Spleen (tissue), 11 donors: ENCODE data around the gene DCTN2. TPM values are rescaled to one million over a fixed set of nuclear protein-coding genes. Genes with fewer than 3 reads are reported as not detected.
"Not testable (repeated sequence)": the region's sequence is repeated elsewhere in the genome, so short reads cannot be mapped to it uniquely, and the experiment has no call there.

Experiments used
- DNase-seq: peaks from one replicate; pipeline ENCODE4 v3.0.0-alpha.2; 2020
- H3K27ac ChIP-seq, 8 donors: fragments of 200-600 bp; sonication (generic) in 7 of 8; 1 replicate in 4 of 8; 2 replicates in 4 of 8; pipeline versions ENCODE4 v1.5.0 to v1.8.0; 2016 to 2021; ENCODE audit warnings: inconsistent platforms in 4 of 8, mild to moderate bottlenecking in 4 of 8, moderate library complexity in 1 of 8
- H3K27me3 ChIP-seq, 7 donors: fragments of 200-600 bp; sonication (generic) in 6 of 7; replicated peaks in 1 of 7; 1 replicate in 4 of 7; 2 replicates in 3 of 7; pipeline versions ENCODE4 v1.5.0 to v1.8.0; 2016 to 2021; ENCODE audit warnings: inconsistent platforms in 3 of 7, mild to moderate bottlenecking in 1 of 7
- H3K36me3 ChIP-seq, 6 donors: fragments of 200-600 bp; sonication (generic) in 5 of 6; 1 replicate in 4 of 6; 2 replicates in 2 of 6; pipeline versions ENCODE4 v1.5.0 to v1.8.0; 2016 to 2021; ENCODE audit warnings: inconsistent platforms in 2 of 6
- H3K4me1 ChIP-seq, 6 donors: fragments of 200-600 bp; sonication (generic) in 5 of 6; 1 replicate in 3 of 6; 2 replicates in 3 of 6; pipeline versions ENCODE4 v1.5.0 to v1.8.0; 2016 to 2021; ENCODE audit warnings: inconsistent platforms in 3 of 6
- H3K4me3 ChIP-seq, 8 donors: fragments of 200-600 bp; sonication (generic) in 7 of 8; 1 replicate in 4 of 8; 2 replicates in 4 of 8; pipeline versions ENCODE4 v1.5.0 to v1.8.0; 2016 to 2021; ENCODE audit warnings: inconsistent platforms in 4 of 8, mild to moderate bottlenecking in 4 of 8, moderate library complexity in 2 of 8
- H3K9me3 ChIP-seq, 8 donors: fragments of 200-600 bp; sonication (generic) in 7 of 8; 1 replicate in 4 of 8; 2 replicates in 4 of 8; pipeline versions ENCODE4 v1.5.0 to v1.8.0; 2016 to 2021; ENCODE audit warnings: inconsistent platforms in 4 of 8
- POLR2A ChIP-seq, 3 donors: fragments of 450-650 bp; IDR thresholded peaks; one replicate each; pipeline ENCODE4 v1.5.1; 2017; ENCODE audit warnings: antibody characterized with exemption in 3 of 3, mild to moderate bottlenecking in 1 of 3
- POLR2AphosphoS5 ChIP-seq, 3 donors: sonication (generic); formaldehyde crosslinking; IDR thresholded peaks; one replicate each; pipeline ENCODE4 v1.5.1; 2017; ENCODE audit warnings: antibody characterized with exemption in 3 of 3
- WGBS, 5 donors: extraction: QIAGEN DNeasy Blood & Tissue Kit in 3 of 5; methylation state at CpG; one replicate each; pipeline versions ENCODE4 v1.1.5 to v1.1.7; 2013 to 2018; 5-methylcytosine and 5-hydroxymethylcytosine counted together
- intact Hi-C: fragments of 100-400 bp; cut with DNase I; formaldehyde crosslinking; loops from one replicate; pipeline ENCODE4 v1.15.0; 2023; ENCODE audit warnings: low total_unique reads
- polyA plus RNA-seq, 3 donors: library from polyadenylated mRNA; stranded (reverse); fragments of 200-250 nt; gene quantifications; one replicate each; pipeline ENCODE4 v1.2.1, GENCODE V29; 2013
- total RNA-seq, 7 donors: library from RNA; depleted of rRNA in 3 of 7; stranded (reverse); fragments of >200 nt in 3 of 7; fragmentation: NEBNext Ultra II Directional in 4 of 7; extraction: Animal tissue kit (Norgen Biotek cat#: 25700) in 4 of 7; gene quantifications; one replicate each; pipeline versions ENCODE4 v1.1.0 to v1.2.1, GENCODE V29; 2016 to 2021
- TF ChIP-seq, protein P1 (sequence below), 11 experiments: fragments of 200-600 bp in 7 of 11; fragments of 450-650 bp in 4 of 11; sonication (generic) in 4 of 11; IDR thresholded peaks in 8 of 11; conservative IDR thresholded peaks in 3 of 11; 1 replicate in 7 of 11; 2 replicates in 4 of 11; pipeline versions ENCODE4 v1.4.0 to v1.8.0; 2016 to 2021; ENCODE audit warnings: antibody characterized with exemption in 11 of 11, inconsistent platforms in 4 of 11, mild to moderate bottlenecking in 1 of 11
- donor health status: healthy with polysubstance abuse.
- donor health status: DM: no; HTN: no; CAD: no; lungs with moderate emphysema.
- donor health status: DM: no; HTN: no; CAD: no.
- donor health status: Bipolar disorder and iron deficiency.
- donor health status: healthy.
- donor health status: DM: no; HTN: no; CAD: no.
- donor health status: DM: yes; HTN: yes; CAD: no.

DCTN2 gene
- total and polyA plus RNA-seq, 10 donors = 53.3 to 152 (median 88.8) TPM

DNA sequence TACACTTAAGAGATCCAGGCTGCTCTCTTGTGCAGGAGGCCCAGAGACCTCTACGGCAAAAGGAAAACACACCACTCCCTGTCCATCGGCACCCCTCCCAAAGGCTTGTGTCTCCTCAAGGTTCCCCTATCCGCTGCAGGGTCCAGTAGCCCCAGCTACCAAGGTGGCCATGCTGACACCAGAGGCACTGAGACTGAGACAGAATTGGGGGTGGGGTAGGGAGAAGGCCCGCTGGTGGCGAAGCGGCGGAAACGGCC lies 27.3 kb downstream of the DCTN2 start:
- WGBS, 5 donors = 0 to 1% (median 0%) methylated on average over 8 of the region's 8 CpGs
- DNase-seq = no peak
- peaks cover 45 to 75% (median 66%) of the 10 kb centered on the region in 6 donors for H3K4me1 ChIP-seq
- H3K36me3 ChIP-seq = peaks cover 0 to 51% (median 40%) of the 10 kb centered on the region in 6 donors
- peak overlapping the region; percentile 51 to 90 (median 78) for H3K4me3 ChIP-seq
- no peaks in the 10 kb centered on the region for H3K9me3 ChIP-seq
- H3K27me3 ChIP-seq = no peaks in the 10 kb centered on the region
- TF ChIP-seq, protein P1, sequence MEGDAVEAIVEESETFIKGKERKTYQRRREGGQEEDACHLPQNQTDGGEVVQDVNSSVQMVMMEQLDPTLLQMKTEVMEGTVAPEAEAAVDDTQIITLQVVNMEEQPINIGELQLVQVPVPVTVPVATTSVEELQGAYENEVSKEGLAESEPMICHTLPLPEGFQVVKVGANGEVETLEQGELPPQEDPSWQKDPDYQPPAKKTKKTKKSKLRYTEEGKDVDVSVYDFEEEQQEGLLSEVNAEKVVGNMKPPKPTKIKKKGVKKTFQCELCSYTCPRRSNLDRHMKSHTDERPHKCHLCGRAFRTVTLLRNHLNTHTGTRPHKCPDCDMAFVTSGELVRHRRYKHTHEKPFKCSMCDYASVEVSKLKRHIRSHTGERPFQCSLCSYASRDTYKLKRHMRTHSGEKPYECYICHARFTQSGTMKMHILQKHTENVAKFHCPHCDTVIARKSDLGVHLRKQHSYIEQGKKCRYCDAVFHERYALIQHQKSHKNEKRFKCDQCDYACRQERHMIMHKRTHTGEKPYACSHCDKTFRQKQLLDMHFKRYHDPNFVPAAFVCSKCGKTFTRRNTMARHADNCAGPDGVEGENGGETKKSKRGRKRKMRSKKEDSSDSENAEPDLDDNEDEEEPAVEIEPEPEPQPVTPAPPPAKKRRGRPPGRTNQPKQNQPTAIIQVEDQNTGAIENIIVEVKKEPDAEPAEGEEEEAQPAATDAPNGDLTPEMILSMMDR (IDR thresholded peaks at IDR 0.05 in 8 of 11, conservative IDR thresholded peaks at IDR 0.05 in 3 of 11) = no peak
- TF ChIP-seq POLR2AphosphoS5 (IDR thresholded peaks at IDR 0.05) (no peak), POLR2A (IDR thresholded peaks at IDR 0.05) (no peak)
- peak overlapping the region; percentile 98 to 100 (median 99) for H3K27ac ChIP-seq
- intact Hi-C loops = no loop called here

DNA sequence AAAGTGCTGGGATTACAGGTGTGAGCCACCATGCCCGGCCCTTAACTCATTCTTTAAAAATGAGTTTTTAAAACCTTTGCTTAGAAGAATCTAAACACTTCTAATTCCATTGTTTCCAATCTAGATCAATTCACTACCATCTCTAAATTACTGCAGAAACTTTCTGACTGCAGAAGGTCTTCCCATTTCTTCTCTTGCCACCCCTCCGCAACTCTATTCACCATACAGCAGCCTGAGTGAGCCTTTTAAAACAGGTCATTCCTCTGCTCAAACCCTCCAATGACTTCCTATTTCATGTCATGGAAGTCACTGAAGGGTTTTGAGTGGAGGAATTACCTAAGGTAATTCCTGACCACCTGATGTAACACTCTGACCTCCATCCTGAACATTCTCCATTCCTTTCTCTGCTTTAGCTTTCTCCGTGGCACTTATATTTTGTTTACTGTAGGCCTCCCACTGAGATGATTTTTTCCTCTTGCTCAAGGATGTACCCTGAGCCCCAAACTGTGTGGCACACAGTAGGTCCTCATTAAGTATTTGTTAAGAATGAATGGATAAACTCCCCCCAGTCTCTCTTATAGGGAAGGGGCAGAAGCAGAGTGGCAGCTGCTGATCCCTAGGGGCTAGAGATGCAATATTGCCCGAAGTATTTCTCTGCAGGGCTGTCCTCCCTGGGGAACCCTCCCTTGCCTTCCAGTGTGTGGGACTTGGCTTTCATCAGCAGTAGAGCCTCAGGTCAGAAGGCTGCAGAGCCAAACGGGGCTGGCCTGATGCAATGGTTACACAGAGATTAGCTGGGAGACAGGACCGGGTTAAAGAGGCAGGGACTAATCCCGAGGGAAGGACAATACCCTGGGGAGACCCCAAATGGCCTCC lies 27.8 kb downstream of the DCTN2 start:
- intact Hi-C loops = no loop called here
- H3K4me1 ChIP-seq = peaks cover 39 to 69% (median 60%) of the 10 kb centered on the region in 6 donors
- H3K27ac ChIP-seq = peak overlapping the region; percentile 98 to 100 (median 99)
- H3K9me3 ChIP-seq = no peaks in the 10 kb centered on the region
- peak; percentile 80 for DNase-seq
- TF ChIP-seq POLR2AphosphoS5 (IDR thresholded peaks at IDR 0.05) (no peak), POLR2A (IDR thresholded peaks at IDR 0.05) (no peak)
- TF ChIP-seq, protein P1 (IDR thresholded peaks at IDR 0.05 in 8 of 11, conservative IDR thresholded peaks at IDR 0.05 in 3 of 11) = no peak
- peak overlapping the region; percentile 51 to 90 (median 78) for H3K4me3 ChIP-seq
- H3K36me3 ChIP-seq = peaks cover 3 to 51% (median 40%) of the 10 kb centered on the region in 6 donors
- H3K27me3 ChIP-seq = no peaks in the 10 kb centered on the region
- 28 to 35% (median 30%) methylated on average over 7 of the region's 7 CpGs for WGBS, 5 donors

DNA sequence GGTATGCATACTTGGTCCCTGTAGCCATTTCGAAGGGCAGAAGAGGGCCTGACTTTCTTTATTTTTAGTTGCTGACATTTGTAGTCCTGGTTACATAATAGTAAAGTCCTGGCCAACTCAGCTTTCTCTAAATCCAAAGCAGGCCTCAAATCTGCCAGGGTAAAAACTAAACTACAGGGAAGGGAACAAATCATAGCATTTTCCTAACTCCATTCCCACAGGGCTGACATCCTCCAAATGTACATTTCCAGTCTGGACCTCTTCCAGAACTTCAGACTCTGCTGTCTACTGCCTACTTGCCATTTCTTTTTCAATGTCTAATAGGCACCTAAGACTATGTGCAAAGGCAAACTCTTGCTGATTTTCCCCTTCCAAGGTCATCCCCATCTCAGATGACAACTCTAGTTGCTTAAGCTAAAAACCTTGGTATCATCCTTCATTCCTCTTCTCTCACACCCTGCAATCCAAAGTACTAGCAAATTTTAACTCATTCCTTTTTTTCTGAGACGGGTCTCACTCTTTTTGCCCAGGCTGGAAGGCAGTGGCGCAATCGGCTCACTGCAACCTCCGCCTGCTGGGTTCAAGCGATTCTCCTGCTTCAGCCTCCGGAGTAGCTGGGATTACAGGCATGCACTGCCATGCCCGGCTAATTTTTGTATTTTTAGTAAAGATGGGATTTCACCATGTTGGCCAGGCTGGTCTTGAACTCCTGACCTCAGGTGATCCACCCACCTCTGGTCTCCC lies 28.6 kb downstream of the DCTN2 start:
- peak overlapping the region in 4 of 8 donors; percentile 74 to 90 (median 82) for H3K4me3 ChIP-seq

DNA sequence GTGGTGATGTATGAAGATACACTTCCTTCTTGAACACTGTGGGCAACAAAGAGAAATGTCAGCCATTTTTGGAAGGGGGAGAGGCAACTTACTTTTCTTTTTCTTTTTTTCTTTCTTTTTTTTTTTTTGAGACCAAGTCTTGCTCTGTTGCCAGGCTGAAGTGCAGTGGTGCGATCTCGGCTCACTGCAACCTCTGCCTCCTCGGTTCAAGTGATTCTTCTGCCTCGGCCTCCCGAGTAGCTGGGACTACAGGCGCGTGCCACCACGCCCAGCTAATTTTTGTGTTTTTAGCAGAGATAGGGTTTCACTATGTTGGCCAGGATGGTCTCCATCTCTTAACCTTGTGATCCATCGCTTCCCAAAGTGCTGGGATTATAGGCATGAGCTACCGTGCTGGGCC lies 29.3 kb downstream of the DCTN2 start:
- DNase-seq, H3K27me3 ChIP-seq, H3K4me3 ChIP-seq, H3K9me3 ChIP-seq, intact Hi-C loops: not testable (repeated sequence)
- 90 to 95% (median 93%) methylated on average over 10 of the region's 10 CpGs for WGBS, 5 donors
- Histone ChIP-seq H3K36me3 (peaks cover 3 to 62% (median 50%) of the 10 kb centered on the region in 6 donors), H3K4me1 (peaks cover 30 to 58% (median 48%) of the 10 kb centered on the region in 6 donors), H3K27ac (peak overlapping the region in 4 of 8 donors; percentile 99 to 100 (median 99))

More for the DNA sequence above, 28.6 kb downstream of the DCTN2 start:
- DNase-seq = no peak
- peaks cover 3 to 56% (median 44%) of the 10 kb centered on the region in 6 donors for H3K36me3 ChIP-seq
- no peaks in the 10 kb centered on the region for H3K9me3 ChIP-seq
- H3K27me3 ChIP-seq = no peaks in the 10 kb centered on the region
- intact Hi-C loops = no loop called here
- TF ChIP-seq POLR2A (IDR thresholded peaks at IDR 0.05) = no peak
- TF ChIP-seq, protein P1 (IDR thresholded peaks at IDR 0.05 in 8 of 11, conservative IDR thresholded peaks at IDR 0.05 in 3 of 11) = no peak
- TF ChIP-seq POLR2AphosphoS5 (IDR thresholded peaks at IDR 0.05) = no peak
- H3K27ac ChIP-seq = peak overlapping the region in 7 of 8 donors; percentile 11 to 100 (median 99)
- H3K4me1 ChIP-seq = peaks cover 31 to 61% (median 52%) of the 10 kb centered on the region in 6 donors
- 58 to 87% (median 68%) methylated on average over 8 of the region's 8 CpGs for WGBS, 5 donors
